ENCODE data around the gene TSPAN13. TPM values are rescaled to one million over a fixed set of nuclear protein-coding genes. Genes with fewer than 3 reads are reported as not detected.

TSPAN13 gene
- total and polyA plus RNA-seq, 10 of the 15 experiments (the other 5 are each of a cell fraction or from before 2014, with no cell fraction given) = 0.26 to 0.37 TPM; not detected in 8

DNA sequence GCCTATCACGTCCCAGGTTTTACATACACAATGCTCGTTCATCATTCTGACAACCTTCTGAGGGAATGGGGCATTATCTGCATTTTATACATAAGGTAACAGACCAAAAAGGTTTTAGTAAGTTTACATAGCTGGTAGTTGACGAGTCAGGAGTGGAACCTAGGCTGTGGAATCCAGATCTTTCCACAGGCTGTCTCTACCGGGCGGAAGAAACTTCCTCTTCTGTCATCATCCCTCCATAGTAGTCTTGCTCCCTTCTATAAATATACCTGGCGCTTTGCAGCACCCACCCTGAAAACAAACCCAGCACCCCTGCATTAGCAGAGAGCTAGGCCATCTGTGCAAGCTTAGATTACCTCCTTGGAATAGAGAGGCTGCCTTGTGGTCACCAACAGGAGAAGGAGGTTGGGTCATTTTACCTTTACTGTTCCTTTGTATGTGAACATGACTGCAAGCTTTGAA is 1.3 kb downstream of the TSPAN13 start:
- no peak overlapping the region for H2AFZ ChIP-seq (ENCODE audit: control insufficient read depth, low read depth, low read length)
- DNase-seq (ENCODE audit: low read depth, low spot score) (no peak), FAIRE-seq (no peak), ATAC-seq (no peak)
- ChIA-PET CTCF (no interaction called here), POLR2A (no interaction called here), RAD21 (ENCODE audit: unreplicated experiment) (no interaction called here), SMC1A (ENCODE audit: uncharacterized antibody, unreplicated experiment) (interaction anchor here (1.3 kb wide), 1 partner anchor 9 kb away, joined by 3 read pairs; no protein-coding TSS in a partner anchor)
- no peaks in the 10 kb centered on the region for H3K36me3 ChIP-seq (ENCODE audit: control insufficient read depth in 2 of 2, insufficient read depth in 2 of 2, low read length in 1 of 2)
- no peaks in the 10 kb centered on the region for H3K79me2 ChIP-seq (ENCODE audit: control insufficient read depth, insufficient read depth, low read length)
- H3K4me3 ChIP-seq = no peak overlapping the region
- BruUV-seq (replicated peaks) = no TSS peak
- no peaks in the 10 kb centered on the region for H3K9me3 ChIP-seq (replicated peaks; ENCODE audit: control insufficient read depth, insufficient read depth, low read length)
- H3K4me2 ChIP-seq (ENCODE audit: control insufficient read depth, insufficient read depth) = no peak overlapping the region
- intact Hi-C loops (cut with micrococcal nuclease; ENCODE audit: unreplicated experiment) (no loop called here), in situ Hi-C loops (cut with MboI) (no loop called here)
- TF ChIP-seq CEBPB (IDR thresholded peaks at IDR 0.05; ENCODE audit: borderline replicate concordance in 1 of 2, low read depth in 2 of 2, low read length in 2 of 2) (no peak), NFXL1 (IDR thresholded peaks at IDR 0.05; ENCODE audit: borderline replicate concordance) (no peak), HCFC1 (IDR thresholded peaks at IDR 0.05; ENCODE audit: low read length) (no peak), TBL1XR1 (IDR thresholded peaks at IDR 0.05; ENCODE audit: low read depth, low read length) (no peak), GABPA (IDR thresholded peaks at IDR 0.05; ENCODE audit: low read depth) (no peak), IRF4 (IDR thresholded peaks at IDR 0.05; ENCODE audit: low read depth, low read length) (no peak), RUNX3 (IDR thresholded peaks at IDR 0.05; ENCODE audit: low read length) (no peak), LARP7 (IDR thresholded peaks at IDR 0.05) (no peak), POU2F2 (IDR thresholded peaks at IDR 0.05; ENCODE audit: borderline replicate concordance, low read depth, low read length) (no peak), PAX5 (IDR thresholded peaks at IDR 0.05; ENCODE audit: borderline replicate concordance, low read depth, low read length) (no peak), CBFB (IDR thresholded peaks at IDR 0.05; ENCODE audit: low read depth) (no peak)
- TF ChIP-seq, protein P1, sequence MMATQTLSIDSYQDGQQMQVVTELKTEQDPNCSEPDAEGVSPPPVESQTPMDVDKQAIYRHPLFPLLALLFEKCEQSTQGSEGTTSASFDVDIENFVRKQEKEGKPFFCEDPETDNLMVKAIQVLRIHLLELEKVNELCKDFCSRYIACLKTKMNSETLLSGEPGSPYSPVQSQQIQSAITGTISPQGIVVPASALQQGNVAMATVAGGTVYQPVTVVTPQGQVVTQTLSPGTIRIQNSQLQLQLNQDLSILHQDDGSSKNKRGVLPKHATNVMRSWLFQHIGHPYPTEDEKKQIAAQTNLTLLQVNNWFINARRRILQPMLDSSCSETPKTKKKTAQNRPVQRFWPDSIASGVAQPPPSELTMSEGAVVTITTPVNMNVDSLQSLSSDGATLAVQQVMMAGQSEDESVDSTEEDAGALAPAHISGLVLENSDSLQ (IDR thresholded peaks at IDR 0.05) = no peak
- TF ChIP-seq, protein P2, sequence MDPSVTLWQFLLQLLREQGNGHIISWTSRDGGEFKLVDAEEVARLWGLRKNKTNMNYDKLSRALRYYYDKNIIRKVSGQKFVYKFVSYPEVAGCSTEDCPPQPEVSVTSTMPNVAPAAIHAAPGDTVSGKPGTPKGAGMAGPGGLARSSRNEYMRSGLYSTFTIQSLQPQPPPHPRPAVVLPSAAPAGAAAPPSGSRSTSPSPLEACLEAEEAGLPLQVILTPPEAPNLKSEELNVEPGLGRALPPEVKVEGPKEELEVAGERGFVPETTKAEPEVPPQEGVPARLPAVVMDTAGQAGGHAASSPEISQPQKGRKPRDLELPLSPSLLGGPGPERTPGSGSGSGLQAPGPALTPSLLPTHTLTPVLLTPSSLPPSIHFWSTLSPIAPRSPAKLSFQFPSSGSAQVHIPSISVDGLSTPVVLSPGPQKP (IDR thresholded peaks at IDR 0.05; ENCODE audit: low read depth, low read length) = no peak
- TF ChIP-seq, protein P3, sequence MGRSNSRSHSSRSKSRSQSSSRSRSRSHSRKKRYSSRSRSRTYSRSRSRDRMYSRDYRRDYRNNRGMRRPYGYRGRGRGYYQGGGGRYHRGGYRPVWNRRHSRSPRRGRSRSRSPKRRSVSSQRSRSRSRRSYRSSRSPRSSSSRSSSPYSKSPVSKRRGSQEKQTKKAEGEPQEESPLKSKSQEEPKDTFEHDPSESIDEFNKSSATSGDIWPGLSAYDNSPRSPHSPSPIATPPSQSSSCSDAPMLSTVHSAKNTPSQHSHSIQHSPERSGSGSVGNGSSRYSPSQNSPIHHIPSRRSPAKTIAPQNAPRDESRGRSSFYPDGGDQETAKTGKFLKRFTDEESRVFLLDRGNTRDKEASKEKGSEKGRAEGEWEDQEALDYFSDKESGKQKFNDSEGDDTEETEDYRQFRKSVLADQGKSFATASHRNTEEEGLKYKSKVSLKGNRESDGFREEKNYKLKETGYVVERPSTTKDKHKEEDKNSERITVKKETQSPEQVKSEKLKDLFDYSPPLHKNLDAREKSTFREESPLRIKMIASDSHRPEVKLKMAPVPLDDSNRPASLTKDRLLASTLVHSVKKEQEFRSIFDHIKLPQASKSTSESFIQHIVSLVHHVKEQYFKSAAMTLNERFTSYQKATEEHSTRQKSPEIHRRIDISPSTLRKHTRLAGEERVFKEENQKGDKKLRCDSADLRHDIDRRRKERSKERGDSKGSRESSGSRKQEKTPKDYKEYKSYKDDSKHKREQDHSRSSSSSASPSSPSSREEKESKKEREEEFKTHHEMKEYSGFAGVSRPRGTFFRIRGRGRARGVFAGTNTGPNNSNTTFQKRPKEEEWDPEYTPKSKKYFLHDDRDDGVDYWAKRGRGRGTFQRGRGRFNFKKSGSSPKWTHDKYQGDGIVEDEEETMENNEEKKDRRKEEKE (IDR thresholded peaks at IDR 0.05) = no peak
- H3K4me1 ChIP-seq (ENCODE audit: control insufficient read depth, insufficient read depth, low read length) = no peaks in the 10 kb centered on the region
- WGBS (ENCODE audit: insufficient coverage, insufficient replicate concordance, low lambda C conversion rate, missing lambda C conversion rate) = 60% methylated on average over 6 of the region's 6 CpGs
- H3K9ac ChIP-seq (ENCODE audit: control insufficient read depth, insufficient read depth, low read length) = no peak overlapping the region
- no peaks in the 10 kb centered on the region for H4K20me1 ChIP-seq (ENCODE audit: control insufficient read depth, insufficient read depth)
- H3K27ac ChIP-seq (ENCODE audit: control insufficient read depth, insufficient read depth) = no peak overlapping the region
- peaks cover 5 to 16% of the 10 kb centered on the region in 2 experiments for H3K27me3 ChIP-seq (replicated peaks in 1 of 2; ENCODE audit: control insufficient read depth in 2 of 2, insufficient read depth in 2 of 2, low read length in 1 of 2)

All from GM12878 (cell line).